ENCODE results near the gene HDAC6.

HDAC6 gene

DNA sequence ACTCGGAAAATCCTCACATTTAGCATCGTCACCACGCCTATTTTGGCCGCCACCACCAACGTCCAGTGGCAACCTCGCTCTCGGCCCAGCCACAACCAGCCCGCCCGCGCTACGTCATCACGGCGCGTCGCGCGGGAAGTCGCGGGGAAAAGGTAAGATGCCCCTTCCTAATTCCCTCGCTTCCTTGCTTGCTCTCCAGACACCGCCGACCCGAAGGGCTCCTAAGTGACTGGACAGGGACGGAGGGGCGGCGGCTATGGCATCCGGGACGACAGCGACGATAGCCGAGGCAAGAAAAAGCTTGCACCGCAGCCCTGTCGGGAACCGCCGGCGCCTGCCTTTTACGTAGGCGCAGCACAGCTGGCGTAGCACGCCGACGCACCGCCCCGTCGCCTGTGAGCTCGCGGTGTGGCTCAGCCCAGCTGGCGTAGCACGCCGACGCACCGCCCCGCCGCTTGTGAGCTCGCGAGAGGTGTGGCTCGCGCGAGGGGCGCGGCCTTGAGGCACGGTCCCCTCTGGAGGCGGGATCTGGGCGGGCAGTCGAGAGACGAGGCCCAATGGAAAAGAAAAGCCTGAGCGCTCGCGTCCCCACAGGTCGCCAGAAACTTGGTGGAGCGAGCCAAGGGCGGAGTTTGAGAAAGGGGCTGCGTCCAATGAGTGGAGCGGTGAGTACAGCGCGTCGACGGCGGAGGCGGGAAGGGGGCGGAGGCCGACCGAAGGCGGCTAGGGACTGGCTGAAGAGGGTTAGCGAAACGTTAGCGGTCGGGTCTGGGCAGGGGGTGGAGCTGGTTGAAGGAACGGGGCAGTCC is at the start of gene HDAC6:
Gene HDAC6, plus strand, starts transcription at position 788 of the 809 bp plus-strand sequence. CDS start 626 bp downstream, outside the sequence.
- DNase-seq (ENCODE audit: low spot score) = peak; percentile 93

- no peak for DNase-seq (ENCODE audit: low spot score)
Measured at GRCh38 chrX:48752498-48752897, 49.4 kb upstream of the HDAC6 start.

DNA sequence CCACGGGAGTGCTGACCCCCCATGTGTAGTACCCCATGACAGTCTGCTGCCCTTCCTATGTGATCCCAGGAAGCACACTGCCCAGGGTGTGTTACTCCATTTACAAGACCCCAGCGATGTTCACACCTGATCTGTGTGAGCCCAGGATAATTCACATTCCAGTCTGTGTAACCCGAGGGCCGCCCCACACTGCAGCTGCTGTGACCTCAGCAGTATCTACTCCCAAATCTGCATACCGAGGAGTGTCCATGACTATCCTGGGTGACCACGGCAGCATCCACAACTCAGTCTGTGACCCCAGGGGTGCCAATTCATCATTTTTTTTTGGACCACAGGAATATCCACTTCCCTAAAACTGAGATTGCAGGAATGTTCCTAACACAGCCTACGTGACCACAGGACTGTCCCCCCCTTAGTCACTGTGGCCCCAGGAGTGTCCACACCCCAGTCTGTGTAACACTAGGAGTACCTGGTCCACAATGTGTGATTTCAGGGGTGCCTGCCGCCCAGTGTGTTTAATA is 48.1 kb upstream of the HDAC6 start:
- no peak for DNase-seq (ENCODE audit: low spot score)

- DNase-seq (ENCODE audit: low spot score) = no peak
Measured at GRCh38 chrX:48754238-48754637, 47.6 kb upstream of the HDAC6 start.

GRCh38 chrX:48761674-48762471 is 40.0 kb upstream of the HDAC6 start, which contains the start of gene GLOD5:
Gene GLOD5 (plus strand): TSS chrX:48761747. CDS start chrX:48761791, 44 bp downstream.
- no peak for DNase-seq (ENCODE audit: low spot score)

- no peak for DNase-seq (ENCODE audit: low spot score)
Measured at GRCh38 chrX:48769230-48769629, 32.6 kb upstream of the HDAC6 start.

DNA sequence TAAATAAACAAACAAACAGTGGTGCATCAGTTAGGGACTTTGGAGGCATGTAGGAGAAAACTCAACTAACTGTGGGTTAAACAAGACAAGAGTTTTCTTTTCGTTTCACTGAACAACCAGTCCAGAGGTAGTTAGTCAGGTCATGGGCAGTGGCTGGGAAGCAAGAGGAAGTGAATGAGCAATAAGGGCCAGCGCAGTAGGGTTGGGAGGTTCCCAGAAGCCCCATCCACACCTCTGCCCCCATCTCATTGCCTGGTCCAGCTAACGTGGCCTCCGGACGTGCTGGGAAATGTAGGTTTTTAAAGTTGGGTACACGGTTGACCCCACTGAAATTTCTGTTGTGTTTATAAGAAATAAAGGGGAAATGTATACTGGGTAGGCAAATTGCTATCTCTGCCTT is 31.6 kb upstream of the HDAC6 start:
- DNase-seq (ENCODE audit: low spot score) = no peak

DNA sequence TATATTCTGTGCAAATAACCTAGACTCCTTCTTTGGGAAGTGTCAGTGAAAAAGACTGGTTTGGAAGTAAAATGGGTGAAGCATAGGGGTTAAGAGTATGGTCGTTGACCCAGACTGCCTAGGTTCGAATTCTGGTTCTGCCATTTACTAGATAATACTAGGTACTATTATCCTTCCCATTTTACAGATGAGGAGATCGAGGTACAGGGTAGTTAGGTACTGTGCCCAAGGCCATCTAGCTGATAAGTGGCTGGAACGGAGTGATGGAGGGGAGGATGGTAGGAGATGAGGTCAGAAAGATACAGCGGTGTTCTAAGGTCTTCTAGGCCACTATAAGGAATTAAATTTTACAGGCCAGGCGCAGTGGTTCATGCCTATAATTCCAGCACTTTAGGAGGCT is 29.3 kb upstream of the HDAC6 start:
- DNase-seq (ENCODE audit: low spot score) = no peak

GRCh38 chrX:48776818-48777439 is 24.9 kb upstream of the HDAC6 start:
- DNase-seq (ENCODE audit: low spot score) = no peak

DNA sequence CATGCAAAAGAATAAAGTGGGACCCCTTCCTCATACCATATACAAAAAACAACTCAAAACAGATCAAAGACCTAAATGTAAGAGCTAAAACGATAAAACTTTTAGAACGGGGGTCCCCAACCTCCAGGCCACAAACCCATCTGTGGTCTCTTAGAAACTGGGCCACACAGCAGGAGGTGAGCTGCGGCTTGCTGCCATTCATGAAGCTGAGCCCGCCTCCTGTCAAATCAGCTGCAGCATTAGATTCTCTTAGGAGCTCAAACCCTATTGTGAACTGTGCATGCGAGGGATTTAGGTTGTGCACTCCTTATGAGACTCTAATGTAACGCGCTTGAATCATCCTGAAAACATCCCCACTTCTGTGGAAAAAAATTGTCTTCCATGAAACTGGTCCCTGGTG is 22.5 kb upstream of the HDAC6 start:
- no peak for DNase-seq (ENCODE audit: low spot score)

DNA sequence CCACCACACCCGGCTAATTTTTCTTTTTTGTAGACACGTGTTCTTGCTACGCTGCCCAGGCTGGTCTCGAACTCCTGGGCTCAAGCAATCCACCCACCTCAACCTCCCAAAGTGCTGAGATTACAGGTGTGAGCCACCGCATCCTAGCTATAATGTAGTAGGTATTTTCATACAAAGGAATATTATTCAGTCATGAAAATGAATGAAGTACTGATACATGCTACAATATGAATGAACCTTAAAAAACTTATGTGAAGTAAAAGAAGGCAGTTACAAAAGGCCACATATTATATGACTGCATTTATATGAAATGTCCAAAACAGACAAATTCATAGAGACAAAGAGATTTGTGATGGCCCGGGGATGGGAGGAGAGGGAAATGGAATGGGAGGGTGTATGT is 20.2 kb upstream of the HDAC6 start:
- DNase-seq (ENCODE audit: low spot score) = no peak

- DNase-seq (ENCODE audit: low spot score) = no peak
Measured at GRCh38 chrX:48782216-48782615, 19.7 kb upstream of the HDAC6 start.

DNA sequence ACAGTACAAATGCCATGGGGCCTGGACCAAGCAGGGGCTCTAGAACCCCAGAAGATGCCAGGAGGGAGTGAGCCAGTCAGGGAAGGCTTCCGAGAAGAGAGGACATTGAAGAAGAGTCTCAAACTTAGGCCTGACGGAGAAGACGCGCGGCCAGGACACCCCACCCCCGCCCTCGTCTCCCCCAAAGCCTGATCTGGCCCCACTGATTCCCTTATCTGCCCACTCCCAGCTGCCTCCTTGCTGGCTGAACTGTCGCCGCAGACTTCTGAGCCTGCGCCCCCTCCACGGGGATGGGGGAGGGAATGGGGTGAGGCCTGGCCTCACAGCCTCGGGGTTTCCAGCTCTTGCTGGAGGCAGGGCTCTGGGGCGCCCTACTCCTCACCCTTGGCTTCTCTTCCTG is 19.1 kb upstream of the HDAC6 start:
- no peak for DNase-seq (ENCODE audit: low spot score)

DNA sequence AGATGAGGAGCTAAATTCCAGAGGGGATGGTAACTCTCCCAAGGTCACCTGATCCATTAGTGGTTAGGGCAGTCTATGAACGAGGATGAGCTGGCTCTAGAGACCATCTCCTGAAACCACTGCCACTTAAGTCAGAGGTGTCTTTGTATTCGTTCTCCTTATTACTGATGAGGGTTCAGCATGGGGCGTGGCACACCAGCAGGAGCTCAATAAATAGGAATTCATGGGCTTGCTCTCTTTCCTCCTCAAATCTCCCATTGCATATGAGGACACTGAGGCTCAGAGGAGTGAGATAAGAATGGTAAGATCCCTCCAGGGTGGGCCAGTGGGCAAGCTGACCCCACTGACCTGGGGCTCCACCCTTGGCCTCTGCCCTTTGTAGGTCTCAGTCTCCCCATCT is 17.1 kb upstream of the HDAC6 start:
- no peak for DNase-seq (ENCODE audit: low spot score)

- no peak for DNase-seq (ENCODE audit: low spot score)
Measured at GRCh38 chrX:48785186-48785539, 16.7 kb upstream of the HDAC6 start.

- no peak for DNase-seq (ENCODE audit: low spot score)
Measured at GRCh38 chrX:48785540-48786214, 16.2 kb upstream of the HDAC6 start.

DNA sequence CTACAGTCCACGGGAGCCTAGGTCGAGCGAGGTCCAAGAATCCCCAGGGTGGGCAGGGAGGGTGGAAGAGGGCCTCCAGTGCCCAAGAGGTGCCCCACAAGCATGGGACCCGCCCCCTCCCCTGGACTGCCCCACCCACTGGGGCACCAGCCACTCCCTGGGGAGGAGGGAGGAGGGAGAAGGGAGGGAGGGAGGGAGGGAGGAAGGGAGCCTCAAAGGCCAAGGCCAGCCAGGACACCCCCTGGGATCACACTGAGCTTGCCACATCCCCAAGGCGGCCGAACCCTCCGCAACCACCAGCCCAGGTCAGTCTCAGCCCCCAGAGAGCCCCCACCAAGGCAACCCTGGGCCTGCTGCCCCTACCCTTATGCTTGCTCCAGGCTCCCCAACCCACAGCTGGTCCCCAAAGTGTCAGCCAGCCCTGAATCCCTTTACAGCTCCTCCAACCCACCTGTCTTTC is 15.5 kb upstream of the HDAC6 start, which contains the start of gene GATA1:
Gene GATA1, plus strand, starts transcription at position 250 of the 460 bp plus-strand sequence. CDS start 4,520 bp downstream, outside the sequence.
- no peak for DNase-seq (ENCODE audit: low spot score)

- DNase-seq (ENCODE audit: low spot score) = no peak
Measured at GRCh38 chrX:48786825-48787504, 14.9 kb upstream of the HDAC6 start.

DNA sequence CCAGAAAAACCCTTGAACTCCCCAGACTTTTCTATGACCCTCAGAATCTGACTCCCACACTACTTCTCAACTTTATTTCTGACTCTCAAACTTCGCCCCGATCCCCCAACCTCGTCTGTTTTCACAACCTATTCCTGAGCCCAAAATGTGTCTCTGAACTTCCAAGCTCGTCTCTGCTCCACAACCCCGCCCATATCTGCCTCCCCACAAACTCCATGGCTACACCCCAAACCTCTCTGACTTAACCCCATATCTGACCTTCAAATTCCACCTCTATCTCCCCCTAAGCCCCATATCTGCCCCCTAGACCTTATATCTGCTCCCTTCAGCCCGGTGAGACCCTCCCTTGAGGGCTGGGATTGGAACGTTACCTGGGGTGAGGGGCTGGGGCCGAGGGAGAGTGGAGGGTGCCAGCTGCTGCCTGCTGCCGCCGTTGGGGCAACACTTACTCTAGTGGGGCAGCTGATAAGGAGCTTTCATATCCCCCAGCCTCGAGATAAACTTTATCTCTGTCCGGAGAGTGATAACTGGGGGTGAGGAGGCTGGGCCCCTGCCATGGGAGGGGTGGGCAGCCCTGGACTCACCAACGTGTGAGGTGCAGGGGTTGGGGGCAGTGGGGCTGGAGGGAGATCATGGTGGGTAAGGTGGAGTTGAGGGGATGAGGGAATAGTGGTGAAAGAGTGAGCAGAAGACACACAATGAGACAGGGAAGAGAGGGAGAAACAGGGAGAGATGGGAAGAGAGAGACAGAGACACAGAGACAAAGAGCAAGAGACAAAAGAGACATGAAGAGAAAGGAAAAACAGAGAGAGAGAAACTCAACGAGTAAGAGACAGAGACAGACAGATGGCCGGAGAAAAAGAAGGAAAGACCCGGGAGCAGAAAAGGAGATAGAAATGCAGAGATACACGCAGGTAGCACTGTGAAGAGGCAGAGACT is 14.1 kb upstream of the HDAC6 start:
- DNase-seq (ENCODE audit: low spot score) = no peak

Data from AG08396 (cell line).